ENCODE data around the gene THADA.
"Not testable (repeated sequence)": the region's sequence is repeated elsewhere in the genome, so short reads cannot be mapped to it uniquely, and the experiment has no call there.

Gene THADA

GRCh38 chr2:43209204-43209717, 386.6 kb downstream of the THADA start:
- no peak for DNase-seq (ENCODE audit: low read depth)

DNA sequence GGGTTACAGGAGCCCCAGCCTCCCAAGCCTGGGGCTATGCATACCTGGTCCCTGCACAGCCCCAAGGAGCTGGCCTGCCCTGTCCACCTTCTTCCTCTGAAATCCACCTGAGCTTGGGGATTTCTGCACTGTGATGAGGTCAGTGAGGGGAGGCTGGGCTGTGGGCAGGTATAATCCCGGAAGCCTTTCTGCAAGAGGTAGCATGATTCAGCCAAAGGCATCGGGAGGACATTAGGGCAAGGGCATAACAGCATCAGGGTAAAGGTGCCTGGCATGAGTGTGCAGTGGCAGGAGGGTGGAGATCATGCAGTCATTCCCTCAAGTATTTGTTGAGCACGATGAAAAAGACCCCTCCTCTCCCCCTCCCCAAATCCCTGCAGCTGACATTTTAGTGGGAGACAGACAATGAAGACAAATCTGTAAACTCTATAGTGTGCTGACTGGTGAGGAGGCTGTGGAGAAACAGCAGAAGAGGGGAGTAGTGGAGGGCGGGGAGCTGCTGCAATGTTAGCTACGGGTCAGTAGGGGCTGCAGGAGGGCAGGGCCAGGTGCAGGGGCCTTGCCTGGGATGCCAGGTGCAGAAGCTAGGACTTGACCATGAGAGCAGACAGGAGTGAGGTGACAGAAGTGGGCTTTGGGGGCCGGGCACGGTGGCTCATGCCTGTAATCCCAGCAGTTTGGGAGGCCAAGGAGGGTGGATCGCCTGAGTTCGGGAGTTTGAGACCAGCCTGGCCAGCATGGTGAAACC, 388.1 kb downstream of the THADA start:
- DNase-seq (ENCODE audit: low read depth), result no peak

- no peak for DNase-seq (ENCODE audit: low read depth)
These were observed 389.2 kb downstream of the THADA start for GRCh38 chr2:43206602-43207001.

- DNase-seq (ENCODE audit: low read depth), result no peak
These were observed 392.5 kb downstream of the THADA start for GRCh38 chr2:43203373-43203772.

- DNase-seq (ENCODE audit: low read depth), result no peak
These were observed 393.5 kb downstream of the THADA start for GRCh38 chr2:43202289-43202688.

DNA sequence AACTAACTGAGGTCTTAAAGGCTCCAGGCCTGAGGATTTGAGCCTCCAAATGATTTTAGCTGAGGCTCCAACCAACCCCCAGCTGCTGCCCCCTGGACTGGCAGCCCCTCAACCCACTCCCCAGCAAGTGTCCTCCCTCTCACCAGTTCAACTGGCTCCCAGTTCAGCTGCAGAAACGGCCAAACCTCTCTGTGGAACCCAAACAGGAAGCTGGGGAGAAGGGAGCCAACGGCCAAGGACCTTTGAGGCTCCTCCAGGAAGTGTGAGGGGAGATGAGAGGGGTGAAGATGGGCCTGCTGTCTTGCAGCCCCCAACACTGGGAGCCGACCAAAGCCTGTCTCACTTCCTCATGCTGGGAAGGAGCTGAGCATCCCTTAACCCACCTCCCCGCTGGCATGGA, 394.3 kb downstream of the THADA start:
- no peak for DNase-seq (ENCODE audit: low read depth)

GRCh38 chr2:43201016-43201415, 394.8 kb downstream of the THADA start:
- DNase-seq (ENCODE audit: low read depth), result no peak

- no peak for DNase-seq (ENCODE audit: low read depth)
These were observed 396.0 kb downstream of the THADA start for GRCh38 chr2:43199492-43200488.

DNA sequence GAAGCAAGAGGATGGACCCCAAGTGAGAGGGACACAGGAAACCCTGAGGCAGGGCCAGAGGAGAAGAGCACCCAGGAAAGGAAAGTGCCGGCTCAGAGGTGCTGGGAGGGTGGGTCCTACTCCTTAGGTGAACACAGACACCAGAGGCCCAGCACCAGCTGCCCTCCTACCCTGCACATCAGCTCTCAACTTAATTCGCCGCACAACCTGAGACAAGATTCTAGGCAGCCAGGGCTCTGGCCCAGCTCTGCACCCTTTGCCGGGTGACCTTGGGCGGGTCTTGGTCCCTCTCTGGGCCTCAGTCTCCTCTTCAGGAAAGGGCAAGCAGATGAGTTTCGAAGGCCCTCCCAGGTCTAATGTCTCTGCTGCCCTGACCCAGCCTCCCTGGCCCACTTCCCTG, 397.6 kb downstream of the THADA start:
- DNase-seq (ENCODE audit: low read depth), result no peak

GRCh38 chr2:43197588-43197896, 398.3 kb downstream of the THADA start:
- no peak for DNase-seq (ENCODE audit: low read depth)

DNA sequence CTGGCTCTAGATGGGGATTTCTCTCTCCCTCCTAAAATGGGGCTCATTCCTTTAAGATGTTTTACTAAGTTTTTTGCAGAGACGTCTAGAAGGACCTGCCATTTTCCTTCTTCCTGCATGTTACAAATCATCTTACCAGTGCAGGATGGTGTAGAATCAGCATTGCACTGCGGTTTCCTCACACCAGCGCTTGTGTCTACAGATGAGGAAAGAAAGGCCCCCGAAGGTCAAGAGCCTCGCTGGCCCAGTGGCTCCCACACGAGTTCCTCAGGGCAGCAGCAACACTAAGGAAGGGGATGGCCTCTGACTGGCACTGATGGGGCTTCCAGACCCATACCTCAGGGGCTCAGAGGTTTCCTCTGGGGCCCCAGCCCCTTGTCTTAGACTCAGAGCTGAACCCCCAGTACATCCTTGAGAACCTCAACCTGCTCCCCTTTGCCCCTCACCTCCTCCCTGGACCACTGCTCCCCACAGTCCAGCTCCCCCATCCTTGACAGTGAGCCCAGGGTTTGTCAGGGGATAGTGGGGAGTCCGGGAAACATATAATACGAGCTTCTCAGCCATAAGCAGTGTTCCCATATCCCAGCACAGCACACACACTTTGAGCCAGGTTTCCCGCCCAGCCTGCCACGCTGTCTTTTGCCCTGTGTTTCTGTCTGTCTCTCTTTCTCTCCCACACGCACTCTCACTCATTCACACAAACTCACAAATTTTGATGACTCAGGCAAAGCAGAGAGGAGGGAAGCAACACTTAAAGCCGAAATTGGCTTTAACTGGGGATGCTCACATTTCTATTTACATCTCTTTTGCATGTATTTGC, 398.9 kb downstream of the THADA start:
- no peak for DNase-seq (ENCODE audit: low read depth)

GRCh38 chr2:43194121-43194869, 401.5 kb downstream of the THADA start:
- DNase-seq (ENCODE audit: low read depth), result no peak

DNA sequence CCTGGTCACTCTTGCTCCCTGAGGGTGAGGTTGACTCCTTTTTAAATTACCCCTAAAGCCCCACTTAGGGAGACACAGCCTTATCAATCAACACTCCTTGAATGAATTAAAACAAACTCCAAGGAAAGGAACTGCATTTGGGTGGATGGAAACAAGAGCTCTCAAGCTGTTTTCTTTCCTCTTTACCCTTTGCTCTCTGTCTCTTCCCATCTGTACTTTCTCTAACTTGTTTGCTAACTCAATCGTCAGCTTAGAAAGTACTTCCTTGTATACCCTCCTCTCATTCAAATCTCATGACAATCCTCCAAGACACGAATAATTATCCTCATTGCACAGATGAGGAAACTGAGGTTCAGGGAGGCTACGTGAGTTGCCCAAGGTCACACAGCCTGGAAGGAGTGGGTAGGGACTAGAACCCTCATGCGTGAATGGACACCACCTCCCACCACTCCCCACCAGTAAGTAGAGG, 402.2 kb downstream of the THADA start:
- DNase-seq (ENCODE audit: low read depth), result no peak

DNA sequence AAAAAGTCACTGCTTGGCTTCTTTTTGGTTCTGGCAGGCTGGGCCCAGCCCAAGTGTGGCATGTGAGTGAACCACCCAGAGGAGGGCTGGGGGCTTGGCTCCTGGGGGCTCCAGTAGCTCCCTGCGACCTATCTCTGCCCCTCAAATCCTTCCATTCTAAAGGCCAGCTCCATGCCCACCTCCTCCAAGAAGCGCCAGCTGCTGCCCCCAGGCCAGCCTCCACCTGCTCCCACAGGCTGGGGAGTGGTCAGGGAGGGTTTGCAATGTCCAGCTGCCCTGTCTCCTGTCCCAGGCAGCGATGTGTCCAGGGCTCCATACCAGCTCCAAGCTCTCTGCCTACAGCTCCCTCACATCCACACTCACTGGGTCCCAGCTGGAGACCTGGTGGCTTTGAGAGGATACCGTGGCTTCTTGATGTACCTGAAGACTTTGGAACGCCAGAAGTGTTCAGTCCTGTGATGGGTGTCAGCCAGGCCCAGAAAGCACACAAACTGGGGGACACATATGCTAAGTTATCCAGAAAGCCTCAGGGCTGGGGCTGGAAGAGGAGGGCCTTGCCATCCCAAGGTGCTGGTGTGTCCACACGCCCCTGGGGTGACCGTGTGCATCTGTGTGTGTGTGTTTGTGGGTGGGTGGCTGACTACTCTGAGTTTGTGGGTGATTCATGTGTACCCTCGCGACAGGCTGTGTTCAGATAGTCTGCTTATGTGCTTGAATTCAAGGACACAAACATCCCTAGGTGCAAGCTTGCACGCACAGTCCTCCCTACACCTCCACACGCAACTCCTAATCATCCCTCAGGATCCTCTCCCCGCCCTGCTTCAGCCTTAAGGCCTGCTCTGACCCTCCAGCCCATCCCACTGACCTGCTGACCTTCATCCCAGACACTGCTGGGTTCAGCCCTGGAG, 402.8 kb downstream of the THADA start:
- DNase-seq (ENCODE audit: low read depth), result no peak

- DNase-seq (ENCODE audit: low read depth), result no peak
These were observed 403.8 kb downstream of the THADA start for GRCh38 chr2:43191947-43192516.

DNA sequence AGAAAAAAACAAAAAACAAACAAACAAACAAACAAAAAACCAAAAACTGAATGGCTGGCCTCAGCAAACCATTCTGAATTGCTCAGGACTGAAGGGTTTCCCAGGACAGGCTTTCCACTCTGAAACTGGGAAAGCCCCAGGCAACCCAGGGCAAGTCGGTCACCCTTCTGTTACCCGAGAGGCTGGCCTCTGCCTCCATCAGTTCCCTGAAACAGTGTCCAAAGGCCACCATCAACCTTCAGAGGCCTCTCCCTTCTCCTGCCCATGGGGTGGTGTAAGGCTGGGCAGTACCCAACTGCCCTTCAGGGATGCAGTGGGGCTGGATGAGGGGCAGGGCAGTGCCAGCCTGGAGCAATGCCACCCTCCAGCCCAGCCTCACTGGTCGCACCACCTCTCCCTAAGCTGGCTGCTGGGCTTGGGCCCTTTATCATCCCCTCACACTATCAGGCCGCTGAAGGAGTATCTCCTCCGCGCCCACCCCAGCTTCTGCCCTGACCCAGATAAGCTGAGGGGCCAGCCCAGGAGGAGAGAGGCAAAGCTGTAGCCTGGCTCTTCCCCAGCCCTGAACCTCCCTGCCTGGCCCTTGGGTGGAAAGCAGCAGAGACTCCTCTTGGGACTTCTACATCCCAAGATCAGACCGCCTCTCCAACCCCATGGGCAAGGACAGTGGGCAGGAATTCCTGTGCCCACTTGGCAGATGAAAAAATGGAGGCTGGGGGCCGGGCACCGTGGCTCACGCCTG, 405.4 kb downstream of the THADA start:
- DNase-seq (ENCODE audit: low read depth), result no peak

DNA sequence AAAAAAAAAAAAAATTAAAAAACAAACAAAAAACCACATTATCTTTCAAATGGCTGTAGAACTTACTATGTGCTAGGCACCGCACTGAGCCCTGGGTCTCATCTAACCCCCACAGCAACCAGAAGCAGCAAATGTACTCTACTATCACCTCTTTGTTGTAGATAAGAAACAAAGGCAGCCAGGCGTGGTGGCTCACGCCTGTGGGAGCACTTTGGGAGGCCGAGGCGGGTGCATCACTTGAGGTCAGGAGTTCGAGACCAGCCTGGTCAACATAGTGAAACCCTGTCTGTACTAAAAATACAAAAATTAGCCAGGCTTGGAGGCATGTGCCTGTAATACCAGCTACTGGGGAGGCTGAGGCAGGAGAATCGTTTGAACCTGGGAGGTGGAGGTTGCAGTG, 406.0 kb downstream of the THADA start:
- not testable (repeated sequence) for DNase-seq (ENCODE audit: low read depth)

GRCh38 chr2:43188561-43189386, 407.1 kb downstream of the THADA start:
- no peak for DNase-seq (ENCODE audit: low read depth)

All from EH (cell line).